Measurements from ENCODE around the gene HOXA11. TPM values are rescaled to one million over a fixed set of nuclear protein-coding genes. Genes with fewer than 3 reads are reported as not detected.

HOXA11 gene
- total and polyA plus RNA-seq, 2 of the 4 experiments (the other 2 are of a cell fraction), result 0.05 TPM; not detected in 1

DNA sequence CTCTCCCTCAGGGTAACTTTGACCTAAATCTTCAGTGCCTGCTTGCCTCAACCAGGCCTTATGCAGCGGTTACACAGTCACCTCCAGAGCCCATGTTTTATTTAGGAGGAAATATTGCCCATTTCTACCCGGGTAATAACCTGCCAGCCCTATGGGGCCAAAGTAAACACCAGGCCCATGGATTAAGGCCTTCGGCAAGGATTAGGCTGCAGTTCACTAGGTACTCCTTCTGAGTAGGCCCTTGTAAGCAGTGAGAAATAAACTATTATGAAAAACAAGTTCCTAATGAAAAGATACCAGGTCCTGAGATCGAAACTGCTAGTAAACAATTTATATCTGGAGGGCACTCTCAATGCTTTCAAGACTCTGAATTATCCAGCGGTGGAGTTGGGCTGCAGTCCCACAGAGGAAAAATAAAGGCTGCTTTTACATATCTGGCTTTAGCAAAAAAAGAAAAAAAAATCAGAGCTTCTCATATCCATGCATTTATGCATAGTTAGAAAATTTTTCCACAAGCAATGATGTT is 7.2 kb downstream of the HOXA11 start:
- Histone ChIP-seq H2AK5ac (ENCODE audit: low read depth, low read length) (no peak overlapping the region), H3K9me3 (ENCODE audit: control insufficient read depth, insufficient read depth, low read length) (peaks cover 3% of the 10 kb centered on the region; the same call in 1 of the 2 replicates), H3K9ac (ENCODE audit: low read depth, low read length) (no peak overlapping the region), H4K20me1 (ENCODE audit: insufficient read depth, low read length) (0 out of 2 replicates have a peak, but pooled peaks cover 7% of the 10 kb centered on the region), H4K91ac (ENCODE audit: insufficient read depth, low read depth, low read length) (no peak overlapping the region), H3K36me3 (ENCODE audit: control insufficient read depth, insufficient read depth, low read length) (no peaks in the 10 kb centered on the region), H3K56ac (ENCODE audit: extremely low read depth, insufficient read depth, low read length) (no peak overlapping the region), H3K27ac (ENCODE audit: insufficient read depth, low read length) (no peak overlapping the region), H3K27me3 (ENCODE audit: control insufficient read depth, insufficient read depth, low read length) (peaks cover 88% of the 10 kb centered on the region), H3K14ac (replicated peaks; ENCODE audit: low read depth, low read length) (no peak overlapping the region), H3K4me3 (ENCODE audit: insufficient read depth, low read depth, low read length) (no peak overlapping the region), H3K4me1 (ENCODE audit: control insufficient read depth, insufficient read depth, low read length) (no peaks in the 10 kb centered on the region; the same call in 1 of the 2 replicates), H2BK120ac (ENCODE audit: low read depth, low read length) (no peak overlapping the region), H2BK15ac (ENCODE audit: low read depth, low read length) (no peak overlapping the region), H3K4ac (ENCODE audit: low read depth, low read length) (no peak overlapping the region), H2AK9ac (replicated peaks; ENCODE audit: low read depth, low read length, poor library complexity) (no peak overlapping the region), H3K23ac (ENCODE audit: low read depth, low read length) (no peak overlapping the region), H2BK20ac (ENCODE audit: low read depth, low read length) (no peak overlapping the region), H3K18ac (ENCODE audit: low read depth, low read length) (no peak overlapping the region), H3K9me1 (ENCODE audit: insufficient read depth, low read length) (no peaks in the 10 kb centered on the region), H3K4me2 (ENCODE audit: low read depth, low read length) (no peak overlapping the region), H4K8ac (ENCODE audit: low read depth in 2 of 2, low read length in 2 of 2) (no peak overlapping the region), H3K79me1 (ENCODE audit: low read depth in 1 of 2, low read length in 2 of 2) (no peaks in the 10 kb centered on the region), H2AFZ (replicated peaks; ENCODE audit: low read length, poor library complexity) (no peak overlapping the region), H4K5ac (ENCODE audit: low read depth, low read length) (no peak overlapping the region), H2BK5ac (ENCODE audit: low read depth, low read length, poor library complexity, severe bottlenecking) (no peak overlapping the region)
- no TSS peak for BruUV-seq (replicated peaks)
- DNase-seq, result no peak
- intact Hi-C loops (cut with micrococcal nuclease) (no loop called here), dilution Hi-C loops (cut with HindIII; ENCODE audit: low sequenced_read_pairs, unreplicated experiment) (no loop called here), in situ Hi-C loops (cut with MboI; ENCODE audit: low sequenced_read_pairs) (no loop called here)
- POLR2A ChIA-PET (ENCODE audit: unreplicated experiment), result no interaction called here
- TF ChIP-seq, protein P1, sequence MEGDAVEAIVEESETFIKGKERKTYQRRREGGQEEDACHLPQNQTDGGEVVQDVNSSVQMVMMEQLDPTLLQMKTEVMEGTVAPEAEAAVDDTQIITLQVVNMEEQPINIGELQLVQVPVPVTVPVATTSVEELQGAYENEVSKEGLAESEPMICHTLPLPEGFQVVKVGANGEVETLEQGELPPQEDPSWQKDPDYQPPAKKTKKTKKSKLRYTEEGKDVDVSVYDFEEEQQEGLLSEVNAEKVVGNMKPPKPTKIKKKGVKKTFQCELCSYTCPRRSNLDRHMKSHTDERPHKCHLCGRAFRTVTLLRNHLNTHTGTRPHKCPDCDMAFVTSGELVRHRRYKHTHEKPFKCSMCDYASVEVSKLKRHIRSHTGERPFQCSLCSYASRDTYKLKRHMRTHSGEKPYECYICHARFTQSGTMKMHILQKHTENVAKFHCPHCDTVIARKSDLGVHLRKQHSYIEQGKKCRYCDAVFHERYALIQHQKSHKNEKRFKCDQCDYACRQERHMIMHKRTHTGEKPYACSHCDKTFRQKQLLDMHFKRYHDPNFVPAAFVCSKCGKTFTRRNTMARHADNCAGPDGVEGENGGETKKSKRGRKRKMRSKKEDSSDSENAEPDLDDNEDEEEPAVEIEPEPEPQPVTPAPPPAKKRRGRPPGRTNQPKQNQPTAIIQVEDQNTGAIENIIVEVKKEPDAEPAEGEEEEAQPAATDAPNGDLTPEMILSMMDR (conservative IDR thresholded peaks at IDR 0.05; ENCODE audit: low read depth, low read length), result no peak
- TF ChIP-seq, protein P2, sequence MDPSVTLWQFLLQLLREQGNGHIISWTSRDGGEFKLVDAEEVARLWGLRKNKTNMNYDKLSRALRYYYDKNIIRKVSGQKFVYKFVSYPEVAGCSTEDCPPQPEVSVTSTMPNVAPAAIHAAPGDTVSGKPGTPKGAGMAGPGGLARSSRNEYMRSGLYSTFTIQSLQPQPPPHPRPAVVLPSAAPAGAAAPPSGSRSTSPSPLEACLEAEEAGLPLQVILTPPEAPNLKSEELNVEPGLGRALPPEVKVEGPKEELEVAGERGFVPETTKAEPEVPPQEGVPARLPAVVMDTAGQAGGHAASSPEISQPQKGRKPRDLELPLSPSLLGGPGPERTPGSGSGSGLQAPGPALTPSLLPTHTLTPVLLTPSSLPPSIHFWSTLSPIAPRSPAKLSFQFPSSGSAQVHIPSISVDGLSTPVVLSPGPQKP (IDR thresholded peaks at IDR 0.05; ENCODE audit: borderline replicate concordance, low read depth, low read length), result no peak
- TF ChIP-seq SMC3 (IDR thresholded peaks at IDR 0.05; ENCODE audit: low read depth, low read length), result no peak
- TF ChIP-seq, protein P3, sequence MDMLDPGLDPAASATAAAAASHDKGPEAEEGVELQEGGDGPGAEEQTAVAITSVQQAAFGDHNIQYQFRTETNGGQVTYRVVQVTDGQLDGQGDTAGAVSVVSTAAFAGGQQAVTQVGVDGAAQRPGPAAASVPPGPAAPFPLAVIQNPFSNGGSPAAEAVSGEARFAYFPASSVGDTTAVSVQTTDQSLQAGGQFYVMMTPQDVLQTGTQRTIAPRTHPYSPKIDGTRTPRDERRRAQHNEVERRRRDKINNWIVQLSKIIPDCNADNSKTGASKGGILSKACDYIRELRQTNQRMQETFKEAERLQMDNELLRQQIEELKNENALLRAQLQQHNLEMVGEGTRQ (IDR thresholded peaks at IDR 0.05; ENCODE audit: low read depth, low read length), result no peak
- no peak for ATAC-seq (ENCODE audit: low read depth)
- CTCF ChIA-PET, result interaction anchor here (0.5 to 1.3 kb wide), 2 partner anchors 17 to 323 kb away, joined by 3 to 4 read pairs; no protein-coding TSS in a partner anchor
- no CpG with 5 or more reads among the region's 5 CpGs for WGBS, 2 experiments (ENCODE audit: extremely low coverage in 2 of 2, insufficient read length in 1 of 2)

All from IMR-90 (cell line).